Osteocyte (in vitro differentiated cells): ENCODE results near the gene CAB39. TPM values are rescaled to one million over a fixed set of nuclear protein-coding genes. Genes with fewer than 3 reads are reported as not detected.

Experiments
- DNase-seq: peaks from one replicate; pipeline ENCODE4 v3.0.0; 2021; ENCODE audit warnings: mixed read lengths; ENCODE audit not compliant: unreplicated experiment; ENCODE audit errors: extremely low spot score
- H3K27ac Mint-ChIP-seq: one replicate; pipeline ENCODE4 v1.8.0; 2021; ENCODE audit warnings: mild to moderate bottlenecking, mixed read lengths; ENCODE audit not compliant: unreplicated experiment
- H3K27me3 Mint-ChIP-seq: one replicate; pipeline ENCODE4 v1.8.0; 2021; ENCODE audit warnings: mixed read lengths; ENCODE audit not compliant: unreplicated experiment
- H3K36me3 Mint-ChIP-seq: one replicate; pipeline ENCODE4 v1.8.0; 2021; ENCODE audit warnings: mixed read lengths; ENCODE audit not compliant: unreplicated experiment
- H3K4me1 Mint-ChIP-seq: one replicate; pipeline ENCODE4 v1.8.0; 2021; ENCODE audit warnings: mixed read lengths; ENCODE audit not compliant: unreplicated experiment
- H3K4me3 Mint-ChIP-seq: one replicate; pipeline ENCODE4 v1.8.0; 2021; ENCODE audit warnings: mild to moderate bottlenecking, moderate library complexity, mixed read lengths; ENCODE audit not compliant: unreplicated experiment
- H3K9me3 Mint-ChIP-seq: one replicate; pipeline ENCODE4 v1.8.0; 2021; ENCODE audit warnings: mixed read lengths; ENCODE audit not compliant: unreplicated experiment
- total RNA-seq: library from RNA; stranded (reverse); gene quantifications from 2 replicates; pipeline ENCODE4 v1.2.1, GENCODE V29; 2021
- TF ChIP-seq, protein P1 (sequence below): fragments of 200-600 bp; sonication (generic); IDR thresholded peaks from 2 replicates; pipeline ENCODE4 v1.5.0; 2021; ENCODE audit warnings: antibody characterized with exemption, mild to moderate bottlenecking, moderate library complexity

The CAB39 gene
- total RNA-seq, 1 donor from 2014 or later: 40.8 TPM

DNA sequence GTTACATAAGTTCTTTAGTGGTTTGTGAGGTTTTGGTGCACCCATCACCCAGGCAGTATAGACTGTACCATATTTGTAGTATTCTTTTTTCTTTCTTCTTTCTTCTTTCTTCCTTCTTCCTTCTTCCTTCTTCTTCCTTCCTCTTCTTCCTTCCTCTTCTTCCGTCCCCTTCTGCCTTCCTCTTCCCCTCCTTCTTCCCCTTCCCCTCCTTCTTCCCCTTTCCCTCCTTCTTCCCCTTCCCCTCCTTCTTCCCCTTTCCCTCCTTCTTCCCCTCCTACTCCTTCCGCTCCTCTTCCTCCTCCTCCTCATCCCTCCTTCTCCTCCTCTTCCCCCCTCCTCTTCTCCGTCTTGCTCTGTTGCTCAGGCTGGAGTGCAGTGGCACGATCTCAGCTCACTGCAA lies 41.6 kb downstream of the CAB39 start:
- Mint-ChIP-seq H3K36me3 (peaks cover 10% of the 10 kb centered on the region), H3K27ac (no peak overlapping the region), H3K4me1 (peaks cover 28% of the 10 kb centered on the region), H3K9me3 (no peaks in the 10 kb centered on the region), H3K4me3 (no peak overlapping the region), H3K27me3 (no peaks in the 10 kb centered on the region)
- TF ChIP-seq, protein P1, sequence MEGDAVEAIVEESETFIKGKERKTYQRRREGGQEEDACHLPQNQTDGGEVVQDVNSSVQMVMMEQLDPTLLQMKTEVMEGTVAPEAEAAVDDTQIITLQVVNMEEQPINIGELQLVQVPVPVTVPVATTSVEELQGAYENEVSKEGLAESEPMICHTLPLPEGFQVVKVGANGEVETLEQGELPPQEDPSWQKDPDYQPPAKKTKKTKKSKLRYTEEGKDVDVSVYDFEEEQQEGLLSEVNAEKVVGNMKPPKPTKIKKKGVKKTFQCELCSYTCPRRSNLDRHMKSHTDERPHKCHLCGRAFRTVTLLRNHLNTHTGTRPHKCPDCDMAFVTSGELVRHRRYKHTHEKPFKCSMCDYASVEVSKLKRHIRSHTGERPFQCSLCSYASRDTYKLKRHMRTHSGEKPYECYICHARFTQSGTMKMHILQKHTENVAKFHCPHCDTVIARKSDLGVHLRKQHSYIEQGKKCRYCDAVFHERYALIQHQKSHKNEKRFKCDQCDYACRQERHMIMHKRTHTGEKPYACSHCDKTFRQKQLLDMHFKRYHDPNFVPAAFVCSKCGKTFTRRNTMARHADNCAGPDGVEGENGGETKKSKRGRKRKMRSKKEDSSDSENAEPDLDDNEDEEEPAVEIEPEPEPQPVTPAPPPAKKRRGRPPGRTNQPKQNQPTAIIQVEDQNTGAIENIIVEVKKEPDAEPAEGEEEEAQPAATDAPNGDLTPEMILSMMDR: no peak
- DNase-seq: no peak

DNA sequence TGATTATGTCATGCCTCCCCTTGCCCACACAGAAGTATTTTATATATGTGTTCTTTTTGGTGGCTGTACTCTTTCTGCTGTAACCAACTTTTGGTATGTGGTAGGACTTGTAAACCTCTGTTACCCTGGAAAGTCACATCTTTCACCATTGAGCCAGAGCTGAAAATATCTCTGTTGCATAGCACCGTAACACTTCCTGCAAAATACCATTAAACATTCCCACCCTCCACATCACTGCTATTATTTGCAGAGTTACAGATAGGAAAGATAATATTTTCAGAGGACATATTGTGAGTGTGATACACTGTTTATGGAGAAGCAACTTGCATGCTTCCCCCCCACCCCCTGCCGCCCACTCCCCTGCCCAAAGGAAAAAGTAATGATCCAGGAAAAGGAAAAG lies 44.8 kb downstream of the CAB39 start:
- no peak for DNase-seq
- H3K9me3 Mint-ChIP-seq: no peaks in the 10 kb centered on the region
- TF ChIP-seq, protein P1: no peak
- peaks cover 15% of the 10 kb centered on the region for H3K36me3 Mint-ChIP-seq
- H3K4me3 Mint-ChIP-seq: no peak overlapping the region
- H3K27ac Mint-ChIP-seq: peak overlapping the region; percentile 86
- H3K27me3 Mint-ChIP-seq: no peaks in the 10 kb centered on the region
- peaks cover 31% of the 10 kb centered on the region for H3K4me1 Mint-ChIP-seq

DNA sequence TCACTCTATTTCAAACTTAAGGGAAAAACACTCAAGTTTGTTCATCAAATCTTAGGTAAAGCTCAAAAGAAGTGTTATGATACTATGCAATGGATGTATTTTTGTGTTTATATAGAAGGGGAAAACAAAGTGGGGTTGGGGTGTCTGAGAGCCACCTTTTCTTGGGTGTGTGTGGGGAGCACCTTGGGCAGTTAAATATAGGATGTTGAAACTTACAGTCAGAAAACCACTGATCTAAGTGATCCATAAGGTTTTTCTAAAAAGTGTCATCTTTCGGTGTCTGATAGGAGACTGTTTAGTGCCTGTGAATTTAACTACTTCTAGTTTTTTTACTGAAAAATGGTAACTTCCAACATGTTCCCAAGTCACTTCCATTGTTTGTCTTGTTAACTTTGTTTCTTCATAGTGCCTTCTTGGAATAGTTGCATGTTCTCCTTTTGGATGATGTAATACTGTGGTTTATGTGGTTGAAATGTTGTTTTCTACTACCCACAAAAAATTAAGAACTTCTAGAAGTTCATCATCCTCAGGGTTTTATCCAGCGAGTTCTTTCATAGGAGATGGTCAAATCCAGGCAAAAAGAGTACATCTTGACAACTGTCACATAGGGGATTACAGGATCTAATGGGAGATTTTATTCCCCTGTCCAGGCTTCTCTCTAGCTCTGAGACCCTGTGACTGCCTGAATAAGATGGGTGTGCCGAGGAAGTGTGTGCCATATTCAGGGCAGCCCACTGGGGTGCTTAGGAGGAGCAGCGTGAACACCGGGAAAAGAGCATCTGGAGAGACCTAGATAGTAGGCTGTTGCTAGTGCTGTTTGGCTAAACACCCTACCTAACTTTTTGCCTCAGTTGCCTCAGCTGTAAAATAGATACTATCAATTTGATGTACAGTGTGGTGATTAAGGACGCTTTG lies 46.2 kb downstream of the CAB39 start:
- no peak for DNase-seq
- H3K27me3 Mint-ChIP-seq: no peaks in the 10 kb centered on the region
- H3K4me1 Mint-ChIP-seq: peaks cover 31% of the 10 kb centered on the region
- no peaks in the 10 kb centered on the region for H3K9me3 Mint-ChIP-seq
- H3K27ac Mint-ChIP-seq: peak overlapping the region; percentile 86
- peaks cover 13% of the 10 kb centered on the region for H3K36me3 Mint-ChIP-seq
- TF ChIP-seq, protein P1: no peak
- no peak overlapping the region for H3K4me3 Mint-ChIP-seq

- Mint-ChIP-seq H3K36me3 (peaks cover 15% of the 10 kb centered on the region), H3K27ac (peak overlapping the region; percentile 86)
- DNase-seq: no peak
Measured at GRCh38 chr2:230759481-230760167, 47.0 kb downstream of the CAB39 start.

More at GRCh38 chr2:230759481-230760167, 47.0 kb downstream of the CAB39 start:
- TF ChIP-seq, protein P1: no peak
- Mint-ChIP-seq H3K27me3 (no peaks in the 10 kb centered on the region), H3K4me1 (peaks cover 31% of the 10 kb centered on the region), H3K9me3 (no peaks in the 10 kb centered on the region), H3K4me3 (no peak overlapping the region)
